ENCODE results near the gene LMTK3.
"Not testable (repeated sequence)": the region's sequence is repeated elsewhere in the genome, so short reads cannot be mapped to it uniquely, and the experiment has no call there.

LMTK3 gene

DNA sequence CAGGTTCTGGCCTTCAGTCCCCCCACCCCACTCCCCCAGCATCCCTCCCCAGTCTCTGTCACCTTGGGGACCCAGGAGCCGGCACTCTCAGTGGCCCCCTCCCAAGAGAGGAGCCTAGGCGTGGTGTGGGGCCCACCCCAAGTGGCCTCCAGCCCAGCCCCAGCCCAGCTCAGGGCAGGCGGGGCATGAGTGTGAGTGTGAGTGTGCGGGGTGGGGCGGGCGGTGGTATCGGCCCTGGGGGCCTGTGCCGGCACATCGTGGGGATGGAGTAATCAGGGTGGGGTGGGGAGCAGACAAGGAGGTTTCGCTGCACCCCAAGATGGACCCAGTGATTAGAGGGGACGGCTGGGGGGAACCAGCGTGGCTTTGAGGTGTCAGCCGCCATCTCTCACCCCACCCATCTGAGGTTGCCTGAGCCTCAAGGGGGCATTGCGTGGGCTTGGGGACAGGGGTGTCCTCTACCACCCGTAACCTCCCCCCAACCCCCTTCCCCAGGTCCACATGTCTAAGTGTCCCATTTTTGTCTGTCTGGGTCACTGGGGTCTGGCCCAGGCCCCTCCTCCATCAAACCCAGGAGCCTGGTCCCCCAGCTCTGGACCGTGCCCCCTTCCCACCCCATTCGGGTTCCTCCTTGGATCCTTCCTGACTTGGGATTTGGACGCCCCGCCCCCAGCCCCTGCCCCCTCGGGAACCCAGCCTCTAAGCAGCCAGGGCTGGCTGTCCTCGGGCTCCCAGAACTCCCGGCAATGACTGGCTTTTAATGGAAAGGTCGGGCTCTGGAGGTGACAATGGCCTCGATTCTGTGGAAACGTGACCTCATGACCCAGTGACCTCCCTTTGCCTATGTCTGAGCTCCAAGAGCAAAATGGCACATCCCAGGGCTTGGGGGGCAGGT, 33.5 kb upstream of the LMTK3 start:
- no peak overlapping the region for H3K9ac ChIP-seq (ENCODE audit: insufficient read length, low read depth)
- DNase-seq (ENCODE audit: low read depth, low spot score) = no peak
- no peak for TF ChIP-seq YY1 (IDR thresholded peaks at IDR 0.05; ENCODE audit: insufficient read depth, insufficient read length)
- TF ChIP-seq ZNF274 (IDR thresholded peaks at IDR 0.05; ENCODE audit: low read depth, low read length) = no peak
- no peak for TF ChIP-seq SUZ12 (IDR thresholded peaks at IDR 0.05; ENCODE audit: extremely low read depth, insufficient read depth, insufficient read length)

GRCh38 chr19:48543121-48543710, 31.6 kb upstream of the LMTK3 start:
- Histone ChIP-seq H3K36me3 (ENCODE audit: insufficient read depth, insufficient read length, low read length) (no peaks in the 10 kb centered on the region), H3K4me1 (ENCODE audit: insufficient read depth, insufficient read length) (peaks cover 11% of the 10 kb centered on the region), H3K4me3 (ENCODE audit: insufficient read length, low read depth) (no peak overlapping the region), H3K9me3 (ENCODE audit: insufficient read depth, low read length) (no peaks in the 10 kb centered on the region), H3K9ac (ENCODE audit: insufficient read length, low read depth) (no peak overlapping the region), H3K27me3 (ENCODE audit: insufficient read depth, insufficient read length) (no peaks in the 10 kb centered on the region)
- no peak for TF ChIP-seq SUZ12 (IDR thresholded peaks at IDR 0.05; ENCODE audit: extremely low read depth, insufficient read depth, insufficient read length)
- no peak for TF ChIP-seq ZNF274 (IDR thresholded peaks at IDR 0.05; ENCODE audit: low read depth, low read length)
- TF ChIP-seq YY1 (IDR thresholded peaks at IDR 0.05; ENCODE audit: insufficient read depth, insufficient read length) = no peak
- DNase-seq (ENCODE audit: low read depth, low spot score) = no peak

More for the DNA sequence above, 33.5 kb upstream of the LMTK3 start:
- Histone ChIP-seq H3K4me1 (ENCODE audit: insufficient read depth, insufficient read length) (peaks cover 11% of the 10 kb centered on the region), H3K4me3 (ENCODE audit: insufficient read length, low read depth) (no peak overlapping the region), H3K36me3 (ENCODE audit: insufficient read depth, insufficient read length, low read length) (no peaks in the 10 kb centered on the region), H3K9me3 (ENCODE audit: insufficient read depth, low read length) (no peaks in the 10 kb centered on the region), H3K27me3 (ENCODE audit: insufficient read depth, insufficient read length) (no peaks in the 10 kb centered on the region)

DNA sequence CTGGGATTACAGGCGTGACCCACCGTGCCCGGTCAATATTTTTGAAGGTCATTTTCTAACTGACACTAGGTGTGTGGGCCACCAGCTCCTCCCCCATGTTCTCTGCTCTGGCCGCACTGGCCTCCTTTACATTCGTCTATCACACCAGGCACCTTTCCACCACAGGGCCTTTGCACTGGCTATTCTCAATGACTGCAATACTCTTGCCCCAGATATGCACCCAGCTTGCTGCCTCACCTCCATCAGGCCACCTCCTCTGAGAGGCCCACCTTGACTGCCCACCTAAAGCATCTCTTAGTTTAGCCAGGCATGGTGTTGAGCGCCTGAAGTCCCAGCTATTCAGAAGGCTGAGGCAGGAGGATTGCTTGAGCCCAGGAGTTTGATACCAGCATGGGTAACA, 30.2 kb upstream of the LMTK3 start:
- no peaks in the 10 kb centered on the region for H3K36me3 ChIP-seq (ENCODE audit: insufficient read depth, insufficient read length, low read length)
- no peak overlapping the region for H3K4me3 ChIP-seq (ENCODE audit: insufficient read length, low read depth)
- no peaks in the 10 kb centered on the region for H3K27me3 ChIP-seq (ENCODE audit: insufficient read depth, insufficient read length)
- DNase-seq (ENCODE audit: low read depth, low spot score) = no peak
- H3K4me1 ChIP-seq (ENCODE audit: insufficient read depth, insufficient read length) = peaks cover 11% of the 10 kb centered on the region
- no peak overlapping the region for H3K9ac ChIP-seq (ENCODE audit: insufficient read length, low read depth)
- no peaks in the 10 kb centered on the region for H3K9me3 ChIP-seq (ENCODE audit: insufficient read depth, low read length)
- TF ChIP-seq SUZ12 (IDR thresholded peaks at IDR 0.05; ENCODE audit: extremely low read depth, insufficient read depth, insufficient read length) (no peak), YY1 (IDR thresholded peaks at IDR 0.05; ENCODE audit: insufficient read depth, insufficient read length) (no peak), ZNF274 (IDR thresholded peaks at IDR 0.05; ENCODE audit: low read depth, low read length) (no peak)

- peaks cover 7% of the 10 kb centered on the region for H3K4me1 ChIP-seq (ENCODE audit: insufficient read depth, insufficient read length)
- H3K27me3 ChIP-seq (ENCODE audit: insufficient read depth, insufficient read length) = no peaks in the 10 kb centered on the region
- H3K36me3 ChIP-seq (ENCODE audit: insufficient read depth, insufficient read length, low read length) = no peaks in the 10 kb centered on the region
- no peak for DNase-seq (ENCODE audit: low read depth, low spot score)
- H3K4me3 ChIP-seq (ENCODE audit: insufficient read length, low read depth) = no peak overlapping the region
- no peaks in the 10 kb centered on the region for H3K9me3 ChIP-seq (ENCODE audit: insufficient read depth, low read length)
- no peak overlapping the region for H3K9ac ChIP-seq (ENCODE audit: insufficient read length, low read depth)
- TF ChIP-seq YY1 (IDR thresholded peaks at IDR 0.05; ENCODE audit: insufficient read depth, insufficient read length) = no peak
Measured at GRCh38 chr19:48540110-48540509, 28.5 kb upstream of the LMTK3 start.

DNA sequence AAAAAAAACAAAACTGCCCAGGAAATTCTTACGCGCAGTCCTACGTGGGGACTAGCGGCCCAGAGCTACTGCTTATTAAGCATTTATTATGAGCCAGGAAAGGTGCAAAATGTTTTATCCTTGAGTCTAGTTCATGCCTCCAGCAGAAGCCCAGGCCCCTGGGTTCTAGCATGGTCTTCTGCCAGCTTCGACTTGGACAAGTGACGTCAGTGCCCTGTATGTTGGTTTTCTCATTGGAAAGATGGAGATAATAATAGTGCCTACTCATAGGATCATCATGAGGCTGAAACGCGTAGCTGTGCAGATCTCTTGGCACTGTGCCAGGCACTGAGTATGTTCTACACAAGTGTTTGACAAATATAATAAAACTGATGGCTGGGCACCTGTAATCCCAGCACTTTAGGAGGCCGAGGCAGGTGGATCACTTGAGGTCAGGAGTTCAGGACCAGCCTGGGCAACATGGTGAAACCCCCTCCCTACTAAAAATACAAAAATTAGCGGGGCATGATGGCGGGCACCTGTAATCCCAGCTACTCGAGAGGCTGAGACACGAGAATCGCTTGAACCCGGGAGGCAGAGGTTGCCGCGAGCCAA, 28.0 kb upstream of the LMTK3 start:
- H3K9me3 ChIP-seq (ENCODE audit: insufficient read depth, low read length) = no peaks in the 10 kb centered on the region
- DNase-seq (ENCODE audit: low read depth, low spot score) = no peak
- no peak overlapping the region for H3K9ac ChIP-seq (ENCODE audit: insufficient read length, low read depth)
- H3K27me3 ChIP-seq (ENCODE audit: insufficient read depth, insufficient read length) = no peaks in the 10 kb centered on the region
- TF ChIP-seq SUZ12 (IDR thresholded peaks at IDR 0.05; ENCODE audit: extremely low read depth, insufficient read depth, insufficient read length) (no peak), YY1 (IDR thresholded peaks at IDR 0.05; ENCODE audit: insufficient read depth, insufficient read length) (no peak), ZNF274 (IDR thresholded peaks at IDR 0.05; ENCODE audit: low read depth, low read length) (no peak)
- H3K4me3 ChIP-seq (ENCODE audit: insufficient read length, low read depth) = no peak overlapping the region
- H3K36me3 ChIP-seq (ENCODE audit: insufficient read depth, insufficient read length, low read length) = no peaks in the 10 kb centered on the region
- peaks cover 5% of the 10 kb centered on the region for H3K4me1 ChIP-seq (ENCODE audit: insufficient read depth, insufficient read length)

- DNase-seq (ENCODE audit: low read depth, low spot score); H3K4me3 ChIP-seq (ENCODE audit: insufficient read length, low read depth); H3K9me3 ChIP-seq (ENCODE audit: insufficient read depth, low read length); H3K9ac ChIP-seq (ENCODE audit: insufficient read length, low read depth); H3K4me1 ChIP-seq (ENCODE audit: insufficient read depth, insufficient read length); H3K36me3 ChIP-seq (ENCODE audit: insufficient read depth, insufficient read length, low read length); H3K27me3 ChIP-seq (ENCODE audit: insufficient read depth, insufficient read length): not testable (repeated sequence)
Measured at GRCh38 chr19:48538057-48538456, 26.4 kb upstream of the LMTK3 start.

DNA sequence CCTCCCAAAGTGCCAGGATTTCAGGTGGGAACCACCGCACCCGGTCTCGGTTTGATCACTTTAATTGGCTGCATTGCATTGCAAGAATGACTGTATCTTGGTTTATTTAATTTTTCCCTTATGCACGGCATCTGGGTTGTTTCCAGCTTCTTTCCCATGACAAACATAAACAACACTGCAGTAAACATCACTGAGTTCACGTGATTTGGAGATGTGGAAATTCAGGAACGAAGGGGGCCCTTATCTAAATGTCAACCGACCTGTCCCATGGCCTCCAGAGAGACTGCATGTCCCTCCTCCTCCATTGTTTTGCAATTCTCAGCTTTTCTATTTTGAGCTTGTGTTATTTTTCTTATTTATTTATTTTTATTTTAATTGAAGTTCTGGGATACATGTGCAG, 25.9 kb upstream of the LMTK3 start:
- Histone ChIP-seq H3K36me3 (ENCODE audit: insufficient read depth, insufficient read length, low read length) (no peaks in the 10 kb centered on the region), H3K27me3 (ENCODE audit: insufficient read depth, insufficient read length) (no peaks in the 10 kb centered on the region), H3K4me1 (ENCODE audit: insufficient read depth, insufficient read length) (no peaks in the 10 kb centered on the region), H3K4me3 (ENCODE audit: insufficient read length, low read depth) (no peak overlapping the region), H3K9me3 (ENCODE audit: insufficient read depth, low read length) (no peaks in the 10 kb centered on the region), H3K9ac (ENCODE audit: insufficient read length, low read depth) (no peak overlapping the region)
- no peak for DNase-seq (ENCODE audit: low read depth, low spot score)
- TF ChIP-seq SUZ12 (IDR thresholded peaks at IDR 0.05; ENCODE audit: extremely low read depth, insufficient read depth, insufficient read length) (no peak), YY1 (IDR thresholded peaks at IDR 0.05; ENCODE audit: insufficient read depth, insufficient read length) (no peak), ZNF274 (IDR thresholded peaks at IDR 0.05; ENCODE audit: low read depth, low read length) (no peak)
